ENCODE data around the gene ZNF281. TPM values are rescaled to one million over a fixed set of nuclear protein-coding genes. Genes with fewer than 3 reads are reported as not detected.

ZNF281 gene
- total RNA-seq, 1 experiment from 2014 or later = 47.7 TPM

GRCh38 chr1:200445213-200445612 is 35.4 kb upstream of the ZNF281 start:
- H3K4me3 Mint-ChIP-seq = no peak overlapping the region
- no peak overlapping the region for H3K27ac Mint-ChIP-seq
- TF ChIP-seq SOX15 (CRISPR knock-in tag; IDR thresholded peaks at IDR 0.05) (no peak), RORB (CRISPR knock-in tag; IDR thresholded peaks at IDR 0.05) (no peak), GTF2I (CRISPR knock-in tag; conservative IDR thresholded peaks at IDR 0.05) (no peak), FOXP1 (CRISPR knock-in tag; IDR thresholded peaks at IDR 0.05; ENCODE audit: borderline replicate concordance) (no peak), USF1 (CRISPR knock-in tag; IDR thresholded peaks at IDR 0.05) (no peak), ESRRA (CRISPR knock-in tag; IDR thresholded peaks at IDR 0.05; ENCODE audit: borderline replicate concordance) (no peak), HMGA2 (CRISPR knock-in tag; IDR thresholded peaks at IDR 0.05) (no peak), MLX (CRISPR knock-in tag; IDR thresholded peaks at IDR 0.05) (no peak), AFF4 (CRISPR knock-in tag; IDR thresholded peaks at IDR 0.05; ENCODE audit: borderline replicate concordance) (no peak), ZNF263 (CRISPR knock-in tag; IDR thresholded peaks at IDR 0.05; ENCODE audit: low read depth) (no peak), TEAD1 (CRISPR knock-in tag; IDR thresholded peaks at IDR 0.05) (no peak), IRF2 (CRISPR knock-in tag; IDR thresholded peaks at IDR 0.05; ENCODE audit: borderline replicate concordance, low read depth) (no peak), RELA (CRISPR knock-in tag; IDR thresholded peaks at IDR 0.05; ENCODE audit: borderline replicate concordance) (no peak), TEAD4 (CRISPR knock-in tag; IDR thresholded peaks at IDR 0.05) (no peak), GABPB1 (CRISPR knock-in tag; IDR thresholded peaks at IDR 0.05) (no peak), FOXK1 (CRISPR knock-in tag; IDR thresholded peaks at IDR 0.05) (no peak), ZNF423 (CRISPR knock-in tag; IDR thresholded peaks at IDR 0.05) (no peak), IRF1 (CRISPR knock-in tag; IDR thresholded peaks at IDR 0.05) (no peak), CREB1 (CRISPR knock-in tag; IDR thresholded peaks at IDR 0.05) (no peak)
- peaks cover 13% of the 10 kb centered on the region for H3K4me1 Mint-ChIP-seq
- DNase-seq (ENCODE audit: low spot score) = no peak
- peaks cover 15% of the 10 kb centered on the region for H3K9me3 Mint-ChIP-seq
- CTCF ChIA-PET = no interaction called here
- peaks cover 29% of the 10 kb centered on the region for H3K36me3 Mint-ChIP-seq
- H3K27me3 Mint-ChIP-seq (ENCODE audit: low read depth) = no peaks in the 10 kb centered on the region
- no peak for ATAC-seq
- POLR2A ChIA-PET = no interaction called here

GRCh38 chr1:200444478-200444877 is 34.6 kb upstream of the ZNF281 start:
- TF ChIP-seq PRRX2 (CRISPR knock-in tag; IDR thresholded peaks at IDR 0.05) (no peak), JUN (CRISPR knock-in tag; IDR thresholded peaks at IDR 0.05) (no peak), GRHL2 (CRISPR knock-in tag; IDR thresholded peaks at IDR 0.05; ENCODE audit: insufficient replicate concordance, severe bottlenecking) (no peak), ZNF425 (CRISPR knock-in tag; conservative IDR thresholded peaks at IDR 0.05) (no peak)
- H3K4me3 Mint-ChIP-seq = no peak overlapping the region
- H3K27me3 Mint-ChIP-seq (ENCODE audit: low read depth) = no peaks in the 10 kb centered on the region
- DNase-seq (ENCODE audit: low spot score) (no peak), ATAC-seq (no peak)
- H3K27ac Mint-ChIP-seq = no peak overlapping the region
- peaks cover 29% of the 10 kb centered on the region for H3K36me3 Mint-ChIP-seq
- CTCF ChIA-PET = no interaction called here
- peaks cover 15% of the 10 kb centered on the region for H3K9me3 Mint-ChIP-seq
- peaks cover 20% of the 10 kb centered on the region for H3K4me1 Mint-ChIP-seq
- POLR2A ChIA-PET = no interaction called here
